A549 (cell line): ENCODE results near the gene CD274. TPM values are rescaled to one million over a fixed set of nuclear protein-coding genes. Genes with fewer than 3 reads are reported as not detected.

Experiments used
- ATAC-seq, 2 experiments: fragments of 200-7000 bp in 1 of 2; fragments of >200 bp in 1 of 2; cut with Nextera tagmentation in 1 of 2; cut with Tn5 transposase in 1 of 2; 3 replicates each; pipeline versions ENCODE4 v1.8.0 to v1.9.1; 2018 to 2020; ENCODE audit warnings: mild to moderate bottlenecking in 1 of 2, moderate library complexity in 1 of 2
- CTCF ChIA-PET: fragments of 300-600 bp; sonication (Branson Sonifier 250); formaldehyde crosslinking; extraction: SDS; loops from one replicate; lab custom pipeline; 2021; ENCODE audit warnings: antibody characterized with exemption, inconsistent platforms; lab: Yijun Ruan, JAX
- POLR2A ChIA-PET: fragments of 350-600 bp; formaldehyde crosslinking; extraction: SDS; loops from one replicate; lab custom pipeline; 2021; ENCODE audit warnings: antibody characterized with exemption, inconsistent platforms; lab: Yijun Ruan, JAX
- DNase-seq, 2 experiments: peaks; one replicate each; pipeline versions ENCODE4 v3.0.0 to v3.0.0-alpha.2; 2011 to 2016; ENCODE audit warnings: low read depth in 1 of 2, low spot score in 1 of 2
- FAIRE-seq: peaks from 2 replicates; lab custom pipeline; 2011; peaks lifted over from hg19 to GRCh38; lab: Jason Lieb, UNC
- H3K27ac ChIP-seq, 2 experiments: fragments of >200 bp; sonication (Bioruptor Twin); formaldehyde crosslinking; 3 replicates each; pipeline ENCODE4 v1.5.1; 2016 to 2017
- H3K4me1 ChIP-seq: fragments of >200 bp; sonication (Bioruptor Twin); formaldehyde crosslinking; 3 replicates; pipeline ENCODE4 v1.6.1; 2016
- H3K4me2 ChIP-seq: fragments of >200 bp; sonication (Bioruptor Twin); formaldehyde crosslinking; 3 replicates; pipeline ENCODE4 v1.6.1; 2016
- H3K4me3 ChIP-seq: fragments of >200 bp; sonication (Bioruptor Twin); formaldehyde crosslinking; 3 replicates; pipeline ENCODE4 v1.5.1; 2016
- H3K9me3 ChIP-seq: fragments of >200 bp; sonication (Bioruptor Twin); formaldehyde crosslinking; 3 replicates; pipeline ENCODE4 v1.6.1; 2016
- CBX2 ChIP-seq: fragments of 200-600 bp; sonication (generic); IDR thresholded peaks from 2 replicates; pipeline ENCODE4 v1.6.1; 2016; ENCODE audit warnings: low read depth, mild to moderate bottlenecking, borderline replicate concordance
- CEBPB ChIP-seq, 2 experiments: fragments of >200 bp in 1 of 2; sonication (Bioruptor Twin) in 1 of 2; formaldehyde crosslinking in 1 of 2; IDR thresholded peaks; 2 replicates each; pipeline ENCODE4 v1.6.1; 2012 to 2016
- CHD2 ChIP-seq: fragments of 150-350 bp; IDR thresholded peaks from 2 replicates; pipeline ENCODE4 v1.6.1; 2014; ENCODE audit warnings: low read length; ENCODE audit not compliant: partially characterized antibody
- CHD4 ChIP-seq: fragments of 200-600 bp; sonication (generic); IDR thresholded peaks from 2 replicates; pipeline ENCODE4 v1.6.1; 2016; ENCODE audit warnings: antibody characterized with exemption, mild to moderate bottlenecking, borderline replicate concordance
- EP300 ChIP-seq, 2 experiments: fragments of >200 bp; sonication (Bioruptor Twin); formaldehyde crosslinking; IDR thresholded peaks; 2 replicates in 1 of 2; 3 replicates in 1 of 2; pipeline ENCODE4 v1.6.1; 2016 to 2017
- ESRRA ChIP-seq: fragments of 150-350 bp; IDR thresholded peaks from 2 replicates; pipeline ENCODE4 v1.6.1; 2014; ENCODE audit warnings: mild to moderate bottlenecking, low read length, borderline replicate concordance
- FOSB ChIP-seq: fragments of 250-450 bp; sonication (Bioruptor Pico); IDR thresholded peaks from 2 replicates; pipeline ENCODE4 v1.5.0; 2020; ENCODE audit warnings: mild to moderate bottlenecking, moderate library complexity
- FOSL2 ChIP-seq, 2 experiments: fragments of 450-650 bp in 1 of 2; fragments of >200 bp in 1 of 2; sonication (Bioruptor Twin) in 1 of 2; formaldehyde crosslinking; IDR thresholded peaks; 2 replicates each; pipeline versions ENCODE4 v1.5.0 to v1.6.1; 2016 to 2020; ENCODE audit warnings: mild to moderate bottlenecking in 1 of 2, moderate library complexity in 1 of 2
- HES2 ChIP-seq: fragments of >200 bp; sonication (Bioruptor Twin); formaldehyde crosslinking; IDR thresholded peaks from 2 replicates; pipeline ENCODE4 v1.6.1; 2016
- HOXA7 ChIP-seq: fragments of 250-450 bp; sonication (Bioruptor Pico); IDR thresholded peaks from 2 replicates; pipeline ENCODE4 v1.5.0; 2020; ENCODE audit warnings: mild to moderate bottlenecking, moderate library complexity
- JUNB ChIP-seq: fragments of >200 bp; sonication (Bioruptor Twin); formaldehyde crosslinking; IDR thresholded peaks from 2 replicates; pipeline ENCODE4 v1.6.1; 2016
- MAX ChIP-seq: IDR thresholded peaks from 2 replicates; pipeline ENCODE4 v1.6.1; 2012
- MYC ChIP-seq: IDR thresholded peaks from 2 replicates; pipeline ENCODE4 v1.6.1; 2012; ENCODE audit warnings: mild to moderate bottlenecking, inconsistent platforms, low read length, improper control_type of control experiment, borderline replicate concordance
- NPAS2 ChIP-seq: fragments of 250-450 bp; sonication (Bioruptor Pico); IDR thresholded peaks from 2 replicates; pipeline ENCODE4 v1.8.0; 2022; ENCODE audit warnings: mild to moderate bottlenecking, moderate library complexity, borderline replicate concordance
- PBX3 ChIP-seq: IDR thresholded peaks from 2 replicates; pipeline ENCODE4 v1.6.1; 2012
- POLR2AphosphoS2 ChIP-seq: conservative IDR thresholded peaks from 2 replicates; pipeline ENCODE4 v1.6.1; 2012; ENCODE audit warnings: low read length, improper control_type of control experiment, inconsistent platforms
- RARB ChIP-seq: fragments of 250-450 bp; sonication (Bioruptor Pico); IDR thresholded peaks from 2 replicates; pipeline ENCODE4 v1.8.0; 2021; ENCODE audit warnings: mild to moderate bottlenecking, moderate library complexity
- RFX5 ChIP-seq: fragments of 450-650 bp; IDR thresholded peaks from 2 replicates; pipeline ENCODE4 v1.7.1; 2014; ENCODE audit warnings: antibody characterized with exemption, mild to moderate bottlenecking, moderate library complexity
- RNF2 ChIP-seq: fragments of 200-600 bp; sonication (generic); IDR thresholded peaks from 2 replicates; pipeline ENCODE4 v1.6.1; 2016; ENCODE audit warnings: low read depth, mild to moderate bottlenecking, antibody characterized with exemption, moderate library complexity, borderline replicate concordance
- SMC3 ChIP-seq: fragments of >200 bp; sonication (Bioruptor Twin); formaldehyde crosslinking; IDR thresholded peaks from 3 replicates; pipeline ENCODE4 v1.6.1; 2018; ENCODE audit warnings: inconsistent platforms
- TP53 ChIP-seq: fragments of 250-450 bp; sonication (Bioruptor Pico); IDR thresholded peaks from 2 replicates; pipeline ENCODE4 v1.5.0; 2021; ENCODE audit warnings: mild to moderate bottlenecking, moderate library complexity
- ZC3H11A ChIP-seq: fragments of 450-650 bp; IDR thresholded peaks from 2 replicates; pipeline ENCODE4 v1.6.1; 2014; ENCODE audit warnings: antibody characterized with exemption, mild to moderate bottlenecking
- ZFP36 ChIP-seq: fragments of 450-650 bp; IDR thresholded peaks from 2 replicates; pipeline ENCODE4 v1.6.1; 2014; ENCODE audit warnings: borderline replicate concordance; ENCODE audit not compliant: partially characterized antibody
- WGBS: methylation state at CpG from one replicate; pipeline ENCODE4 v1.1.6; 2017; ENCODE audit errors: missing lambda C conversion rate; 5-methylcytosine and 5-hydroxymethylcytosine counted together
- polyA plus RNA-seq, 4 experiments: library from polyadenylated mRNA; depleted of rRNA in 3 of 4; stranded (reverse); fragments of >200 nt; fragmentation: RNase III in 1 of 4; extraction: RNeasy Plus Mini Kit Qiagen cat#74134 plus additional on column Dnase treatment in 1 of 4; gene quantifications; 2 replicates in 3 of 4; 3 replicates in 1 of 4; pipeline ENCODE4 v1.2.3, GENCODE V29; 2011 to 2017

Gene CD274
- polyA plus RNA-seq, 2 of the 4 experiments (the other 2 are of a cell fraction) = 3.4 to 6.8 TPM

- FAIRE-seq = no peak
Observed at GRCh38 chr9:5479994-5480694, 29.8 kb downstream of the CD274 start.

GRCh38 chr9:5480919-5481318 lies 30.6 kb downstream of the CD274 start:
- ChIA-PET POLR2A (no interaction called here), CTCF (no interaction called here)
- ATAC-seq (no peak; a peak in 1 of 6 replicates), FAIRE-seq (no peak), DNase-seq (no peak)
- TF ChIP-seq CBX2 = no peak
- TF ChIP-seq MAX = no peak
- TF ChIP-seq RARB (CRISPR knock-in tag) = no peak
- no peak for TF ChIP-seq MYC
- TF ChIP-seq NPAS2 (CRISPR knock-in tag) = no peak
- TF ChIP-seq HES2 = no peak
- no peak for TF ChIP-seq ZC3H11A
- no peak for TF ChIP-seq CEBPB (IDR thresholded peaks at IDR 0.05)
- no peak for TF ChIP-seq FOSB (CRISPR knock-in tag)
- TF ChIP-seq RFX5 = no peak
- no peak for TF ChIP-seq RNF2
- no peak for TF ChIP-seq SMC3
- TF ChIP-seq CHD2 = no peak
- no peak for TF ChIP-seq JUNB
- no peak for TF ChIP-seq ZFP36
- TF ChIP-seq PBX3 = no peak
- TF ChIP-seq CHD4 = no peak
- no peak for TF ChIP-seq HOXA7 (CRISPR knock-in tag)
- TF ChIP-seq ESRRA = no peak
- Histone ChIP-seq H3K4me2 (no peak overlapping the region), H3K4me1 (peaks cover 8% of the 10 kb centered on the region; the same call in 1 of the 3 replicates), H3K4me3 (no peak overlapping the region), H3K27ac (no peak overlapping the region; a peak in 1 of 6 replicates), H3K9me3 (no peaks in the 10 kb centered on the region)
- WGBS = 79% methylated on average over 4 of the region's 4 CpGs

More at GRCh38 chr9:5479994-5480694, 29.8 kb downstream of the CD274 start:
- DNase-seq = peak in 1 of 2 experiments; percentile 46
- 45% methylated on average over 3 of the region's 3 CpGs for WGBS
- no peak overlapping the region for H3K4me3 ChIP-seq
- H3K4me1 ChIP-seq = peaks cover 8% of the 10 kb centered on the region; the same call in 1 of the 3 replicates
- peak overlapping the region; percentile 4; the same call in 1 of the 3 replicates for H3K4me2 ChIP-seq
- CTCF ChIA-PET = interaction anchor here (0.7 to 0.9 kb wide), 2 partner anchors 30 to 109 kb away, joined by 3 to 4 read pairs; partner anchors contain the start of gene PDCD1LG2
- POLR2A ChIA-PET = no interaction called here
- no peak for TF ChIP-seq SMC3
- TF ChIP-seq ESRRA = no peak
- peak in 1 of 2 experiments; percentile 26; a peak in 1 of 5 replicates for TF ChIP-seq EP300 (IDR thresholded peaks at IDR 0.05)
- no peak for TF ChIP-seq TP53 (CRISPR knock-in tag)
- TF ChIP-seq FOSL2 (IDR thresholded peaks at IDR 0.05) = no peak
- peak; percentile 38; the same call in 1 of the 2 replicates for TF ChIP-seq FOSL2 (CRISPR knock-in tag; IDR thresholded peaks at IDR 0.05)
- TF ChIP-seq POLR2AphosphoS2 = no peak
- peak in 1 of 2 experiments; percentile 59; a peak in 2 of 6 replicates for ATAC-seq
- no peaks in the 10 kb centered on the region for H3K9me3 ChIP-seq
- H3K27ac ChIP-seq = peak overlapping the region in 1 of 2 experiments; percentile 33; a peak in 1 of 6 replicates
